Muscle layer of duodenum (tissue), 2 donors: ENCODE measurements around the gene GNG7.

Experiments
- H3K27ac ChIP-seq: one replicate; pipeline ENCODE4 v1.7.0; 2013; ENCODE audit warnings: mild to moderate bottlenecking, low read length
- H3K27me3 ChIP-seq: one replicate; pipeline ENCODE4 v1.7.0; 2013; ENCODE audit warnings: low read depth, mild to moderate bottlenecking, control low read depth, low read length
- H3K36me3 ChIP-seq, 2 donors: one replicate each; pipeline ENCODE4 v1.7.0; 2013; ENCODE audit warnings: low read length in 2 of 2, control low read depth in 1 of 2, mild to moderate bottlenecking in 1 of 2; ENCODE audit not compliant: insufficient read depth in 2 of 2, control insufficient read depth in 1 of 2
- H3K4me1 ChIP-seq, 2 donors: one replicate each; pipeline ENCODE4 v1.7.0; 2013; ENCODE audit warnings: low read length in 2 of 2, mild to moderate bottlenecking in 2 of 2, control low read depth in 1 of 2, moderate library complexity in 1 of 2; ENCODE audit not compliant: insufficient read depth in 2 of 2, control insufficient read depth in 1 of 2
- H3K4me3 ChIP-seq, 2 donors: one replicate each; pipeline ENCODE4 v1.7.0; 2013; ENCODE audit warnings: low read length in 2 of 2, low read depth in 1 of 2, mild to moderate bottlenecking in 1 of 2
- H3K9me3 ChIP-seq, 2 donors: one replicate each; pipeline ENCODE4 v1.7.0; 2013; ENCODE audit warnings: low read length in 2 of 2, control low read depth in 1 of 2, mild to moderate bottlenecking in 1 of 2; ENCODE audit not compliant: control insufficient read depth in 1 of 2
- donor health status: healthy.

GNG7 gene

GRCh38 chr19:2488405-2488941, 214.0 kb downstream of the GNG7 start:
- no peak overlapping the region for H3K27ac ChIP-seq

DNA sequence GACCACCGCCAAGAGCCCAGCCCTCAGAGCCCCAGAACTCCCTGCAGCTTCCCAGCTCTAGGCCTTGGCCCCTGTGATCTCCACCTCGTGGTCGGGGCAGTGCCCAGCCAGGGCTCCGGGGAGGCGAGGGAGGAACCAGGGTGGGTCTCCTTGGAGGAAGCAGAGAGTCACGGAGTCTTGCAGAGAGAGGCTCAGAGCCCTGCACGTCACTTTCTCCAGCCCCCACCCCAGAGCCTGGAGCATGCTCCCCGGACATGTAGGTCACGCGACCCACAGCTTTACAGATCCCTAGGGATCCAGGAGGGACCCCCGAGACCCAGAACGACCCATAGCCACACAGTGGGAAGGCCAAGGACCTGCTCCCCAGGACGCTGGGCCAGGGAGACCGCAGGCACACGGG, 214.7 kb downstream of the GNG7 start:
- Histone ChIP-seq H3K27me3 (no peaks in the 10 kb centered on the region), H3K27ac (no peak overlapping the region), H3K4me1 (peaks cover 4 to 22% of the 10 kb centered on the region in 2 donors), H3K36me3 (no peaks in the 10 kb centered on the region), H3K4me3 (peak overlapping the region in 1 of 2 donors; percentile 61), H3K9me3 (peaks cover 0 to 4% of the 10 kb centered on the region in 2 donors)

More at GRCh38 chr19:2488405-2488941, 214.0 kb downstream of the GNG7 start:
- Histone ChIP-seq H3K27me3 (no peaks in the 10 kb centered on the region), H3K4me1 (peaks cover 4 to 22% of the 10 kb centered on the region in 2 donors), H3K4me3 (peak overlapping the region; percentile 26 to 61), H3K36me3 (no peaks in the 10 kb centered on the region), H3K9me3 (no peaks in the 10 kb centered on the region)

DNA sequence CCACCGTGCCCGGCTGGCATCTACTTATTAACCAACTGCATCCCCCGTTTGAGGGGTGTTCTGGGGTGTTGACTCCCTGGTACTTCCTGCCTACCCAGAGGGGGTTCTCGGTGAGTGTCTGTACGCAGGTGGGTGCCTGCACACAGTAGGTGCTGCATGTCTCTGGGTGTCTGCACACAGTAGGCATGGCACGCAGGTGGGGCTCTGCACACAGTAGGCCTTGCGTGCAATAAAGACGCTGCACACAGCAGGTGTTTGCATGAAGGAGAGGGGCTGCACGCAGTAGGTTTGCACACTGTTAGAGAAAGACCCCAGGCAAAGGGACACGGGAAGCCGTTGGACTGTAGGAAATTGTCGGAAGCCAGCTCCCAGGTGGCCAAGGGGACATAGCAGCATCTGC, 215.4 kb downstream of the GNG7 start:
- Histone ChIP-seq H3K4me3 (no peak overlapping the region), H3K4me1 (peaks cover 4 to 22% of the 10 kb centered on the region in 2 donors), H3K27ac (no peak overlapping the region), H3K36me3 (no peaks in the 10 kb centered on the region), H3K27me3 (no peaks in the 10 kb centered on the region), H3K9me3 (peaks cover 0 to 4% of the 10 kb centered on the region in 2 donors)

DNA sequence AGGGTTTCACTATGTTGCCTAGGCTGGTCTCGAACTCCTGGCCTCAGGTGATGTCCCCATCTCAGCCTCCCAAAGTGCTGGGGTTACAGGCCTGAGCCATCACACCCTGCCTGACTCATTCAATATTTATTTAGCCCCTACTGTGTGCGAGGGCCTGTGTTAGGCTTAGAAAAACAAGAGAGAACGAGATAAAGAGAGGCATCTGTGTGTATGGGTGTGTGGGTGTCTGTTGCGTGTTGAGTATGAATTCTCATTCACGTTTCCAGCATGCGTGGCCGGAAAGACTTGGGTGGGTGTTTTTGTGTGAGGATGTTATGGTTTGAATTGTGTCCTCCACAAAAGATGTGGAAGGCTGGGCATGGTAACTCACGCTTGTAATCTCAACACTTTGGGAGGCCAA, 217.1 kb downstream of the GNG7 start:
- peaks cover 4 to 22% of the 10 kb centered on the region in 2 donors for H3K4me1 ChIP-seq
- H3K27ac ChIP-seq: no peak overlapping the region
- H3K36me3 ChIP-seq: no peaks in the 10 kb centered on the region
- H3K27me3 ChIP-seq: no peaks in the 10 kb centered on the region
- peaks cover 0 to 4% of the 10 kb centered on the region in 2 donors for H3K9me3 ChIP-seq
- H3K4me3 ChIP-seq: no peak overlapping the region

- Histone ChIP-seq H3K36me3 (no peaks in the 10 kb centered on the region), H3K27me3 (no peaks in the 10 kb centered on the region), H3K27ac (no peak overlapping the region), H3K4me3 (no peak overlapping the region), H3K4me1 (peaks cover 0 to 15% of the 10 kb centered on the region in 2 donors), H3K9me3 (peaks cover 0 to 4% of the 10 kb centered on the region in 2 donors)
Measured at GRCh38 chr19:2484178-2484937, 218.1 kb downstream of the GNG7 start.

DNA sequence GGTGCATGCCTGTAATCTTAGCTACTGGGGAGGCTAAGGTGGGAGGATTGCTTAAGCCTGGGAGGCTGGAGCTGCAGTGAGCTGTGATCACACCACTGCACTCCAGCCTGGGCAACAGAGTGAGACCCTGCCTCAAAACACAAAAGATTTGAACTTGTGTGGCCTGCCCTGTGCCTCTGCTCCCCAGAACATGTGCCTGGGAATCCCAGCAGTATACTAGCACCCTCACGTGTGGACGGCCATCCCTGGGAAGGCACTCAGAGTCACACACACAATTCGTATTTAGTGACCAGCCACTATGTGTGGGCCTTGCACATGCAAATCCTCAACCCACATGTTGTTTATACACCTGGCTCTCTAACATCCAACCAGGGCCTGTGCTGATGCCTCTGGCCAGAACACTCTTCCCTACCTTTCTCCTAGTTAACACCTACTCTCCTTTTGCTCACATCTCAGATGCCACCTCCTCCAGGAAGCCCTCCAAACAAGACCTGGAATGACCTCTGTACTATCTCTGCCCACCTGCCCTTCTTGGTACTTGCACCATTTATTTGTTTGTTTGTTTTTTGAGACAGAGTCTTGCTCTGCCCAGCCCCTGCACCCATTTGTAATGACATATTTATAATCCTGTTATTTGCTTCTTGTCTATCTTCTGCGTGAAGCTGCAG, 218.9 kb downstream of the GNG7 start:
- Histone ChIP-seq H3K36me3 (no peaks in the 10 kb centered on the region), H3K27me3 (no peaks in the 10 kb centered on the region)

DNA sequence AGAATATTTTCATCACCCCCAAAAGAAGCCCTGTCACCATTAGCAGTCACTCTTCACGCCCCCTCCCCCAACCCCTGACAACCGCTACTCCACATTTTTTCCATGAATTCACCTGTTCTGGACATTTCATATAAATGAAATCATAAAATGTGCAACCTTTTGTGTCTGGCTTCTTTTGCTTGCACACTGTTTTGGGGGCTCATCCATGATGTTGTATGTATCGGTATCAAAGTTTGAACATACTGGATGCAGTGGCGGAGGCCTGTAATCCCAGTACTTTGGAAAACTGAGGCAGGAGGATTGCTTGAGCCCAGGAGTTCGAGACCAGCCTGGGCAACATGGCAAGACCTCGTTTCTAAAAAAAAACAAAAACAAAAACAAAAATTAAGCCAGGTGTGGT, 219.4 kb downstream of the GNG7 start:
- no peaks in the 10 kb centered on the region for H3K27me3 ChIP-seq
- no peaks in the 10 kb centered on the region for H3K36me3 ChIP-seq
- no peak overlapping the region for H3K27ac ChIP-seq
- peaks cover 0 to 4% of the 10 kb centered on the region in 2 donors for H3K9me3 ChIP-seq
- no peak overlapping the region for H3K4me3 ChIP-seq
- peaks cover under 1 to 11% of the 10 kb centered on the region in 2 donors for H3K4me1 ChIP-seq

More for the DNA sequence above, 218.9 kb downstream of the GNG7 start:
- Histone ChIP-seq H3K4me3 (no peak overlapping the region), H3K4me1 (peaks cover 0 to 12% of the 10 kb centered on the region in 2 donors), H3K9me3 (peaks cover 0 to 4% of the 10 kb centered on the region in 2 donors), H3K27ac (no peak overlapping the region)

- H3K36me3 ChIP-seq: no peaks in the 10 kb centered on the region
Measured at GRCh38 chr19:2482354-2483038, 220.0 kb downstream of the GNG7 start.

DNA sequence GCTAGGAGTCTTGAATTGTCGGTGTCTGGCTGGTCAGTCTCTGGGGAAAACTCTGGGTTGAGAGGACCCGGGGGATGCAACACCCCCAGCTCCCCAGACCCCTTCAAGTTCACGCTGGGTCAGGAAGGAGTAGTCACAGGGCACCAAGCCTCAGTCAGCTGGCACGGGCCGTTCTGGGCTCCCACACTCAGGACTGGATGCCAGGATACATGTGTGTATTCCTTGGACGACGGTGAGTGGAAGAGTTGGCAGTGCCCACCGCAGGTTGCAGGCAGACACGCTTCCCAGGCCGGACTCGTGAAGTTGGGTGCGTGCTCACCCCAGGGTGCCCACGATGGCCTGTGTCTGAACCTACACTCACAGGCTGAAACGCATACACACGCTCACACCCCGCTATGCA, 221.0 kb downstream of the GNG7 start:
- H3K36me3 ChIP-seq: peaks cover 0 to 5% of the 10 kb centered on the region in 2 donors
- H3K4me1 ChIP-seq: peaks cover 4 to 18% of the 10 kb centered on the region in 2 donors
- no peaks in the 10 kb centered on the region for H3K27me3 ChIP-seq
- no peak overlapping the region for H3K4me3 ChIP-seq
- H3K27ac ChIP-seq: no peak overlapping the region
- H3K9me3 ChIP-seq: peaks cover 0 to 4% of the 10 kb centered on the region in 2 donors

More at GRCh38 chr19:2482354-2483038, 220.0 kb downstream of the GNG7 start:
- Histone ChIP-seq H3K9me3 (peaks cover 0 to 4% of the 10 kb centered on the region in 2 donors), H3K4me3 (no peak overlapping the region), H3K4me1 (peaks cover 4 to 14% of the 10 kb centered on the region in 2 donors), H3K27ac (no peak overlapping the region), H3K27me3 (no peaks in the 10 kb centered on the region)

GRCh38 chr19:2479556-2480194, 222.8 kb downstream of the GNG7 start:
- Histone ChIP-seq H3K4me1 (peaks cover 4 to 22% of the 10 kb centered on the region in 2 donors), H3K36me3 (peaks cover 0 to 5% of the 10 kb centered on the region in 2 donors), H3K4me3 (peak overlapping the region; percentile 97 to 100), H3K27me3 (no peaks in the 10 kb centered on the region), H3K27ac (no peak overlapping the region), H3K9me3 (peaks cover 0 to 4% of the 10 kb centered on the region in 2 donors)
